Epithelial cell of proximal tubule (primary cell): ENCODE results near the gene MYOC. TPM values are rescaled to one million over a fixed set of nuclear protein-coding genes. Genes with fewer than 3 reads are reported as not detected.

ENCODE experiments used
- DNase-seq: peaks from one replicate; pipeline ENCODE4 v3.0.0-alpha.2; 2011; ENCODE audit warnings: low read depth
- H3K4me3 ChIP-seq: 2 replicates; pipeline ENCODE4 v1.5.1; 2011; ENCODE audit warnings: low read depth, mild to moderate bottlenecking, low read length
- total RNA-seq: library from RNA; depleted of rRNA; stranded (reverse); fragments of >200 nt; gene quantifications from 2 replicates; pipeline ENCODE4 v1.2.3, GENCODE V29; 2015
- TF ChIP-seq, protein P1 (sequence below): conservative IDR thresholded peaks from 2 replicates; pipeline ENCODE4 v1.5.1; 2012; ENCODE audit warnings: low read depth, mild to moderate bottlenecking, low read length

Gene MYOC
- total RNA-seq, 1 donor from 2014 or later = not detected

DNA sequence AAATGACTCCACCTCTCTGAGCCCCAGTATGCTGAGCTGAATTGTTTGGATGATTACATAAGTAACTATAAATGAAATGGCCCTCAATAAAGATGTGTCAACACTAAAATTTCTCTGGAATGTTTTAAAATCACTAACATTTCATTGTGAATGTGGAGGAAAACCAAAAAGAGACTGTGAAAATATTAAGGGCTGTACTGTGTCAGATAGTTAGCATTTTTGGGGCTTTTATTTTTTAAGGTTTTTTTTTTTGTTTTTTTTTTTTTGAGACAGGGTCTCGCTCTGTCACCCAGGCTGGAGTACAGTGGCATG is 6.3 kb downstream of the MYOC start:
- DNase-seq = no peak
- H3K4me3 ChIP-seq = no peak overlapping the region
- TF ChIP-seq, protein P1, sequence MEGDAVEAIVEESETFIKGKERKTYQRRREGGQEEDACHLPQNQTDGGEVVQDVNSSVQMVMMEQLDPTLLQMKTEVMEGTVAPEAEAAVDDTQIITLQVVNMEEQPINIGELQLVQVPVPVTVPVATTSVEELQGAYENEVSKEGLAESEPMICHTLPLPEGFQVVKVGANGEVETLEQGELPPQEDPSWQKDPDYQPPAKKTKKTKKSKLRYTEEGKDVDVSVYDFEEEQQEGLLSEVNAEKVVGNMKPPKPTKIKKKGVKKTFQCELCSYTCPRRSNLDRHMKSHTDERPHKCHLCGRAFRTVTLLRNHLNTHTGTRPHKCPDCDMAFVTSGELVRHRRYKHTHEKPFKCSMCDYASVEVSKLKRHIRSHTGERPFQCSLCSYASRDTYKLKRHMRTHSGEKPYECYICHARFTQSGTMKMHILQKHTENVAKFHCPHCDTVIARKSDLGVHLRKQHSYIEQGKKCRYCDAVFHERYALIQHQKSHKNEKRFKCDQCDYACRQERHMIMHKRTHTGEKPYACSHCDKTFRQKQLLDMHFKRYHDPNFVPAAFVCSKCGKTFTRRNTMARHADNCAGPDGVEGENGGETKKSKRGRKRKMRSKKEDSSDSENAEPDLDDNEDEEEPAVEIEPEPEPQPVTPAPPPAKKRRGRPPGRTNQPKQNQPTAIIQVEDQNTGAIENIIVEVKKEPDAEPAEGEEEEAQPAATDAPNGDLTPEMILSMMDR = no peak

DNA sequence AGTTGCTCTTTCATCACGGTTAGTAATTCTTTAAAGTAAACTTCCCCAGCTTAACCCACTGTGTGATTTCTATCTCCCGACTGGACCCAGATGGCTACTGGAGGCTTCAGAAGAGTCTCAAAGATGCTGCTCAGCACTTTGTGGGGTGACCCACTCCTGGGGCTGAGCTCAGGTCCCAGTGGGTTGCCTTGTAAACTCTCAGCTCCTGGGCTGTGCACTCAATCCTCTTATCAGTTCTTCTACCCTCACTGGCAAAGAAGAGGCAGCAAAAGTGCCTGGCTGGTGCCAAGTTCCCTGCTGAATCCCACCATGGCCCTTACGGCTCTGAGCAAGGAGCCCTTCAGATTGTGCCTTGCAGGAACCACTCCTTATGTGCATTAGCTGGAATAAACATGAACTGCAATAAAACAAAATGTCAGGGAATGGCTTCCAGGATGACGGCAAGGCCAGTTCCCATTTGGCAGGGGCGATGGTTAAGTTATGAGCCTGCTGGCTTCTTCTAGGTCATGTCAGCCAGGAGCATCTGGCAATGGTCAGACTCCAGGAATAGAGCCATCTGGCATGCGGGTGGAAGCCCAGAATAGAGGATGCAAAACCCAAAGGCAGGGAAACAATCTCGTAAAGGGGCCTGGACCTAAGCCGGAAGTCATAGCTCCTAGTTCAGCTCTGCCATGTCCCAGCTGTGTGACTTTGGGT is 6.8 kb downstream of the MYOC start:
- TF ChIP-seq, protein P1 = no peak
- no peak overlapping the region for H3K4me3 ChIP-seq

DNA sequence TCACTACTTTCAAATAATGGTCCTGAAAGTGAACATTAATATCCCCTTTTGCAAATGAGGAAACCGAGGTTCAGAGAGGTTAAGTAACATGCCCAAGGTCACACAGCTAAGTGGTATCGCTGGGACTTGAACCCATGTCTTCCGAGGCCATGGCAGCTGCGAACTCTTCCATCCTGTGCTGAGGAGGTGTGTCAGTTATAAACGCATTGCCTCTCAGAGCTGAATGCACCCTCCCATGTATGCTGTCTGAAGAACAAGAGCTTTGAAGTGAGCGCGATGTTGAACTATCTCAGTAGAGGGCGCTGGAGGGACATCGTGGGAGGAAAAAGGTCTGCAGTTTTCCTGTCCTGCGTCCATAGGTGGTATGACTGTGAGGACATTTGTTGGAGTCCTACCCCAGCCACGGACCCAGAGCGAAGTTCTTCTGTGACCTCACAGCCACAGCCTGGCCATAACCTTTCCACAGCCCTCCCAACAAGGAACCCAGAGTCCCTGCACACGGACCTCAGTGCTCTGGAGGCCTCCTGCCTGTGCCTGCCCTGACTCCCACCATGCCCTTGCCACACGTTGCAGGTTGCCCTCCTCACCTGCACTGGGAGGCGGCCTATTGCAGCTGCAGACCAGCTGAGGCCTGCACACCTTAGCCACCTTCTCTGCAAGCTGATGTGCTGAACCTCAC is 7.5 kb downstream of the MYOC start:
- DNase-seq = no peak
- TF ChIP-seq, protein P1 = peak; percentile 91
- no peak overlapping the region for H3K4me3 ChIP-seq

More for the DNA sequence above, 6.8 kb downstream of the MYOC start:
- no peak for DNase-seq

DNA sequence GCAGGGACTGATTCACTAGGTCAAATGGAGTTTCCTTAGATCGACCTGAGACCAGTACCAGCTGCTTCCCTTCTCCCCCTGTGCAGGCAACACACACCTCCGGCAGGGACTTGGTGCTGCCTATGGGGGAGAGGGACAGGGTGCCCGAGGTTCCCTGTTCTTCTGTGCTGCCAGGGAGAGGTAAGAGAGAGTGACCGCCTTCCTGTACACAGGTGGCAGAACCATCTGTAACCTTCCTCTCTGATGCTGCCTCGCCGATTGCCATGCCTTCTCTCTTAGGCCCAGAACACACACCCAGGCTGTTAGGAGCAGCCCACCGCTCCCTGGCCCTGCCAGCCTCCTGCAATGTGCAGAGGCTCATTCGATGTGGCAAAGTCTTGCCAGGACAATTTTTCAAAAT is 9.3 kb downstream of the MYOC start:
- H3K4me3 ChIP-seq = no peak overlapping the region
- no peak for DNase-seq
- TF ChIP-seq, protein P1 = no peak

DNA sequence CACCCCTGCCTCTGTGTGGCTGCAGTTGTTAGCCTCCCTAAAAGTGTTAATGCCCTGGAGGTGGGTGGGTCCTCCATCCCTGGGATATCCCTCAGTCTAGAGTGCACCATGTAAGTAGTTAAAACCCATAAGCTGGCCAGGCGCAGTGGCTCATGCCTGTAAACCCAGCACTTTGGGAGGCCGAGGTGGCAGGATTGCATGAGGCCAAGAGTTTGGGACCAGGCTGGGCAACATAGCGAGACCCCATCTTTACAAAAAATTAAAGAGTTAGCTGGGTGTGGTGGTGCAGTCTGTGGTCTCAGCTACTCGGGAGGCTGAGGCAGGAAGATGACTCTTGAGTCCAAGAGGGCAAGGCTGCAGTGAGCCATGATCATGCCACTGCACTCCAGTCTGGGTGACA is 10.3 kb downstream of the MYOC start:
- DNase-seq = no peak
- no peak overlapping the region for H3K4me3 ChIP-seq
- TF ChIP-seq, protein P1 = no peak

DNA sequence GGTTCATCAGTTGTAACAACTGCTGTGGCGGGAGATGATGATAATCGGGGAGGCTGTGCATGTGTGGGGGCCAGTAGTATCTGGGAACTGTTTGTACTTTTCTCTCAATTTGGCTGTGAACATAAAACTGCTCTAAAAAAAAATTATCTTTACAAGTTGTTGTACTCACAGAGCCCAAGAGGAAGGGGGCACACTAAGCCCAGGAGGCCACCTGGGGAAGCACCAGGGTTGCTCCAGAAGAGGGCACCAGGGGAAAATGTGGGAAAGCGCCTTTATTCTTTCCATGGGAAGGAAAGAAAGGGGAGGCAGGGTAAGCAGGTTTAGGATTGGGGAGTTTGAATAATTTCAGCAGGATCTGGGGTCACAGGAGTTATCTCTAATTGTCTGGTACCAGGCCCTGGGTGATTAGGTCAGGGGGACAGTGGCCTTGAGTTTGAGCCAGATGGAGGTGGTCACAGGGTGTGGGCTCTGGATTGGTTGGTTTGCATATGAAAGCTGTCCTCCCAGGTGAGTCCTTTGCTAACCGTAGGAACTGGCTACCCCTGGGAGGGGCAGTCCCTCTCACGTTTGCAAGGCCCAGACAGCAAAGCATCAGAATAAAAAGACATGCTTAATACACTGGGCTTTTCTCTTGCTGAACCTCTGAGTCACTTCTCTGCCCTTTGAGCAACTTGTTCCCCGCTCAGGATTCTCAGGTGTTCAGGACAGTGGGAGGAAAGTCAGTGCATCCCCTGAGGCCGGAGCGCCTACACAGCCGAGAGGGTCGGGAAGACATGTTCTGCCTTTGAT is 11.2 kb downstream of the MYOC start:
- TF ChIP-seq, protein P1 = peak; percentile 4
- DNase-seq = no peak

More for the DNA sequence above, 11.2 kb downstream of the MYOC start:
- no peak overlapping the region for H3K4me3 ChIP-seq
